ENCODE measurements around the gene CD151. TPM values are rescaled to one million over a fixed set of nuclear protein-coding genes. Genes with fewer than 3 reads are reported as not detected.
A peak's percentile ranks its signal among the peaks of the same experiment; 100 is the strongest.

The CD151 gene
- total and polyA plus RNA-seq, 4 donors = 620 to 1,186 (median 771) TPM

GRCh38 chr11:810040-810567 is 22.6 kb upstream of the CD151 start:
- peak overlapping the region in 1 of 2 donors; percentile 19 for H3K27ac ChIP-seq (ENCODE audit: low read depth in 1 of 2, low read length in 2 of 2)
- peak overlapping the region; percentile 51 to 84 for H3K4me3 ChIP-seq (ENCODE audit: low read length in 2 of 2)
- no peak for DNase-seq
- H3K4me1 ChIP-seq (ENCODE audit: control insufficient read depth in 1 of 2, insufficient read depth in 2 of 2, low read length in 2 of 2) = no peaks in the 10 kb centered on the region
- ATAC-seq (ENCODE audit: low FRiP score) = peak; percentile 16
- H3K27me3 ChIP-seq (ENCODE audit: control insufficient read depth in 1 of 2, insufficient read depth in 2 of 2, low read length in 1 of 2) = no peaks in the 10 kb centered on the region
- H3K36me3 ChIP-seq (ENCODE audit: control insufficient read depth in 1 of 2, insufficient read depth in 2 of 2, low read length in 1 of 2) = peaks cover 0 to 13% of the 10 kb centered on the region in 2 donors
- intact Hi-C loops (cut with DNase I) = no loop called here
- no peaks in the 10 kb centered on the region for H3K9me3 ChIP-seq (ENCODE audit: control insufficient read depth, low read length)
- 0% methylated on average over 49 to 55 of the region's 55 CpGs for WGBS, 2 donors

- H3K4me1 ChIP-seq (ENCODE audit: control insufficient read depth in 1 of 2, insufficient read depth in 2 of 2, low read length in 2 of 2) = no peaks in the 10 kb centered on the region
- WGBS, 2 donors = 65 to 67% methylated on average over 14 of the region's 14 CpGs
- DNase-seq = no peak
- ATAC-seq (ENCODE audit: low FRiP score) = no peak
- no peaks in the 10 kb centered on the region for H3K27me3 ChIP-seq (ENCODE audit: control insufficient read depth in 1 of 2, insufficient read depth in 2 of 2, low read length in 1 of 2)
- H3K9me3 ChIP-seq (ENCODE audit: control insufficient read depth, low read length) = no peaks in the 10 kb centered on the region
- H3K4me3 ChIP-seq (ENCODE audit: low read length in 2 of 2) = no peak overlapping the region
- H3K36me3 ChIP-seq (ENCODE audit: control insufficient read depth in 1 of 2, insufficient read depth in 2 of 2, low read length in 1 of 2) = peaks cover 0 to 13% of the 10 kb centered on the region in 2 donors
- H3K27ac ChIP-seq (ENCODE audit: low read depth in 1 of 2, low read length in 2 of 2) = no peak overlapping the region
- intact Hi-C loops (cut with DNase I) = no loop called here
Measured at GRCh38 chr11:811446-812245, 21.1 kb upstream of the CD151 start.

GRCh38 chr11:812390-812789 is 20.4 kb upstream of the CD151 start:
- Histone ChIP-seq H3K4me1 (ENCODE audit: control insufficient read depth in 1 of 2, insufficient read depth in 2 of 2, low read length in 2 of 2) (no peaks in the 10 kb centered on the region), H3K27ac (ENCODE audit: low read depth in 1 of 2, low read length in 2 of 2) (no peak overlapping the region), H3K36me3 (ENCODE audit: control insufficient read depth in 1 of 2, insufficient read depth in 2 of 2, low read length in 1 of 2) (peaks cover 0 to 13% of the 10 kb centered on the region in 2 donors), H3K4me3 (ENCODE audit: low read length in 2 of 2) (no peak overlapping the region), H3K27me3 (ENCODE audit: control insufficient read depth in 1 of 2, insufficient read depth in 2 of 2, low read length in 1 of 2) (no peaks in the 10 kb centered on the region), H3K9me3 (ENCODE audit: control insufficient read depth, low read length) (no peaks in the 10 kb centered on the region)
- ATAC-seq (ENCODE audit: low FRiP score) = no peak
- DNase-seq = no peak
- WGBS, 2 donors = 80 to 87% methylated on average over 3 of the region's 3 CpGs
- intact Hi-C loops (cut with DNase I) = no loop called here

GRCh38 chr11:813072-813455 is 19.7 kb upstream of the CD151 start:
- intact Hi-C loops (cut with DNase I) = no loop called here
- WGBS, 2 donors = 88 to 91% methylated on average over 6 of the region's 6 CpGs
- Histone ChIP-seq H3K27ac (ENCODE audit: low read depth in 1 of 2, low read length in 2 of 2) (no peak overlapping the region), H3K27me3 (ENCODE audit: control insufficient read depth in 1 of 2, insufficient read depth in 2 of 2, low read length in 1 of 2) (no peaks in the 10 kb centered on the region), H3K4me1 (ENCODE audit: control insufficient read depth in 1 of 2, insufficient read depth in 2 of 2, low read length in 2 of 2) (no peaks in the 10 kb centered on the region), H3K36me3 (ENCODE audit: control insufficient read depth in 1 of 2, insufficient read depth in 2 of 2, low read length in 1 of 2) (peaks cover 0 to 13% of the 10 kb centered on the region in 2 donors), H3K4me3 (ENCODE audit: low read length in 2 of 2) (no peak overlapping the region), H3K9me3 (ENCODE audit: control insufficient read depth, low read length) (no peaks in the 10 kb centered on the region)
- ATAC-seq (ENCODE audit: low FRiP score) = no peak
- no peak for DNase-seq

GRCh38 chr11:813456-814096 is 19.2 kb upstream of the CD151 start:
- ATAC-seq (ENCODE audit: low FRiP score) (no peak), DNase-seq (no peak)
- peaks cover 0 to 13% of the 10 kb centered on the region in 2 donors for H3K36me3 ChIP-seq (ENCODE audit: control insufficient read depth in 1 of 2, insufficient read depth in 2 of 2, low read length in 1 of 2)
- H3K4me1 ChIP-seq (ENCODE audit: control insufficient read depth in 1 of 2, insufficient read depth in 2 of 2, low read length in 2 of 2) = no peaks in the 10 kb centered on the region
- WGBS, 2 donors = 83 to 84% methylated on average over 9 of the region's 9 CpGs
- no peaks in the 10 kb centered on the region for H3K27me3 ChIP-seq (ENCODE audit: control insufficient read depth in 1 of 2, insufficient read depth in 2 of 2, low read length in 1 of 2)
- H3K27ac ChIP-seq (ENCODE audit: low read depth in 1 of 2, low read length in 2 of 2) = no peak overlapping the region
- H3K4me3 ChIP-seq (ENCODE audit: low read length in 2 of 2) = no peak overlapping the region
- no peaks in the 10 kb centered on the region for H3K9me3 ChIP-seq (ENCODE audit: control insufficient read depth, low read length)
- intact Hi-C loops (cut with DNase I) = no loop called here

GRCh38 chr11:815675-816432 is 16.9 kb upstream of the CD151 start:
- ATAC-seq (ENCODE audit: low FRiP score) (no peak), DNase-seq (no peak)
- H3K27ac ChIP-seq (ENCODE audit: low read depth in 1 of 2, low read length in 2 of 2) = no peak overlapping the region
- H3K4me1 ChIP-seq (ENCODE audit: control insufficient read depth in 1 of 2, insufficient read depth in 2 of 2, low read length in 2 of 2) = no peaks in the 10 kb centered on the region
- 85 to 90% methylated on average over 11 of the region's 11 CpGs for WGBS, 2 donors
- no peaks in the 10 kb centered on the region for H3K27me3 ChIP-seq (ENCODE audit: control insufficient read depth in 1 of 2, insufficient read depth in 2 of 2, low read length in 1 of 2)
- peaks cover 0 to 13% of the 10 kb centered on the region in 2 donors for H3K36me3 ChIP-seq (ENCODE audit: control insufficient read depth in 1 of 2, insufficient read depth in 2 of 2, low read length in 1 of 2)
- intact Hi-C loops (cut with DNase I) = no loop called here
- H3K9me3 ChIP-seq (ENCODE audit: control insufficient read depth, low read length) = no peaks in the 10 kb centered on the region
- no peak overlapping the region for H3K4me3 ChIP-seq (ENCODE audit: low read length in 2 of 2)

- H3K36me3 ChIP-seq (ENCODE audit: control insufficient read depth in 1 of 2, insufficient read depth in 2 of 2, low read length in 1 of 2) = peaks cover 0 to 13% of the 10 kb centered on the region in 2 donors
- no peaks in the 10 kb centered on the region for H3K4me1 ChIP-seq (ENCODE audit: control insufficient read depth in 1 of 2, insufficient read depth in 2 of 2, low read length in 2 of 2)
- no peak overlapping the region for H3K27ac ChIP-seq (ENCODE audit: low read depth in 1 of 2, low read length in 2 of 2)
- H3K4me3 ChIP-seq (ENCODE audit: low read length in 2 of 2) = no peak overlapping the region
- H3K27me3 ChIP-seq (ENCODE audit: control insufficient read depth in 1 of 2, insufficient read depth in 2 of 2, low read length in 1 of 2) = no peaks in the 10 kb centered on the region
- intact Hi-C loops (cut with DNase I) = no loop called here
- DNase-seq (no peak), ATAC-seq (ENCODE audit: low FRiP score) (no peak)
- H3K9me3 ChIP-seq (ENCODE audit: control insufficient read depth, low read length) = no peaks in the 10 kb centered on the region
- 77 to 80% methylated on average over 11 of the region's 11 CpGs for WGBS, 2 donors
Measured at GRCh38 chr11:816433-816779, 16.3 kb upstream of the CD151 start.

GRCh38 chr11:818396-819128 is 14.2 kb upstream of the CD151 start, which contains the start of gene PNPLA2:
PNPLA2 (plus strand) TSS chr11:818914; CDS start chr11:819719, 805 bp downstream.
- no peaks in the 10 kb centered on the region for H3K27me3 ChIP-seq (ENCODE audit: control insufficient read depth in 1 of 2, insufficient read depth in 2 of 2, low read length in 1 of 2)
- peak; percentile 20 for ATAC-seq (ENCODE audit: low FRiP score)

More at GRCh38 chr11:818396-819128, 14.2 kb upstream of the CD151 start, which contains the start of gene PNPLA2:
- H3K36me3 ChIP-seq (ENCODE audit: control insufficient read depth in 1 of 2, insufficient read depth in 2 of 2, low read length in 1 of 2) = peaks cover 0 to 2% of the 10 kb centered on the region in 2 donors
- no peaks in the 10 kb centered on the region for H3K4me1 ChIP-seq (ENCODE audit: control insufficient read depth in 1 of 2, insufficient read depth in 2 of 2, low read length in 2 of 2)
- WGBS, 2 donors = 22% methylated on average over 20 of the region's 20 CpGs
- DNase-seq = no peak
- peak within 1 kb of the TSS; percentile 71 to 95 for H3K27ac ChIP-seq (ENCODE audit: low read depth in 1 of 2, low read length in 2 of 2)
- peak within 1 kb of the TSS; percentile 73 to 98 for H3K4me3 ChIP-seq (ENCODE audit: low read length in 2 of 2)
- no peaks in the 10 kb centered on the region for H3K9me3 ChIP-seq (ENCODE audit: control insufficient read depth, low read length)
- intact Hi-C loops (cut with DNase I) = no loop called here

All from aorta (tissue), 5 donors.